CD4-positive, CD25-positive, alpha-beta regulatory T cell (primary cell): ENCODE results near the gene TBX21. TPM values are rescaled to one million over a fixed set of nuclear protein-coding genes. Genes with fewer than 3 reads are reported as not detected.

Source experiments
- ATAC-seq, 2 donors: fragments of 150-1000 bp; cut with Tn5 transposase; one replicate each; pipeline ENCODE4 v1.10.0; 2021; ENCODE audit warnings: low read depth in 2 of 2, moderate number of reproducible peaks in 2 of 2, moderate library complexity in 1 of 2
- DNase-seq, 3 donors: peaks; one replicate each; pipeline versions ENCODE4 v3.0.0 to v3.0.0-alpha.2; 2012 to 2022; ENCODE audit warnings: mixed read lengths in 1 of 3
- H3K27ac ChIP-seq: one replicate; pipeline ENCODE4 v1.7.0; 2013; ENCODE audit warnings: mild to moderate bottlenecking, low read length; ENCODE audit not compliant: insufficient read depth, poor library complexity, severe bottlenecking
- H3K27me3 ChIP-seq: one replicate; pipeline ENCODE4 v1.7.0; 2013; ENCODE audit warnings: low read length; ENCODE audit not compliant: control insufficient read depth, insufficient read depth
- H3K36me3 ChIP-seq: one replicate; pipeline ENCODE4 v1.7.0; 2013; ENCODE audit warnings: mild to moderate bottlenecking, low read length, moderate library complexity; ENCODE audit not compliant: control insufficient read depth, insufficient read depth
- H3K4me1 ChIP-seq: 2 replicates; pipeline ENCODE4 v1.7.0; 2013; ENCODE audit warnings: mild to moderate bottlenecking, low read length; ENCODE audit not compliant: insufficient read depth, control insufficient read depth, poor library complexity, severe bottlenecking
- H3K4me3 ChIP-seq: one replicate; pipeline ENCODE4 v1.7.0; 2013; ENCODE audit warnings: low read depth, mild to moderate bottlenecking, low read length, moderate library complexity
- H3K9me3 ChIP-seq, 2 experiments: 1 replicate in 1 of 2; 2 replicates in 1 of 2; pipeline ENCODE4 v1.7.0; 2013; ENCODE audit warnings: low read length in 2 of 2, mild to moderate bottlenecking in 1 of 2, moderate library complexity in 1 of 2; ENCODE audit not compliant: control insufficient read depth in 2 of 2
- H3K27ac Mint-ChIP-seq, 3 donors: one replicate each; pipeline ENCODE4 v1.8.0; 2020 to 2022; ENCODE audit warnings: mild to moderate bottlenecking in 3 of 3, mixed read lengths in 3 of 3, moderate library complexity in 2 of 3
- H3K27me3 Mint-ChIP-seq: one replicate; pipeline ENCODE4 v1.8.0; 2022; ENCODE audit warnings: mild to moderate bottlenecking, mixed read lengths
- H3K36me3 Mint-ChIP-seq: one replicate; pipeline ENCODE4 v1.8.0; 2020; ENCODE audit warnings: mixed read lengths
- H3K4me1 Mint-ChIP-seq, 4 donors: one replicate each; pipeline ENCODE4 v1.8.0; 2020 to 2022; ENCODE audit warnings: mixed read lengths in 4 of 4, mild to moderate bottlenecking in 1 of 4
- H3K4me3 Mint-ChIP-seq, 4 donors: one replicate each; pipeline ENCODE4 v1.8.0; 2020 to 2022; ENCODE audit warnings: mild to moderate bottlenecking in 4 of 4, mixed read lengths in 4 of 4, moderate library complexity in 3 of 4
- H3K9me3 Mint-ChIP-seq, 7 donors: one replicate each; pipeline ENCODE4 v1.8.0; 2020 to 2022; ENCODE audit warnings: mixed read lengths in 7 of 7, mild to moderate bottlenecking in 3 of 7, moderate library complexity in 2 of 7
- polyA plus RNA-seq, 4 donors: library from polyadenylated mRNA; unstranded; fragments of 300-500 nt; fragmentation: Illumina TruSeq; gene quantifications; one replicate each; pipeline ENCODE4 v1.2.3, GENCODE V29; 2021
- total RNA-seq: library from RNA; stranded (reverse); gene quantifications from one replicate; pipeline ENCODE4 v1.2.3, GENCODE V29; 2022

Gene TBX21
- total and polyA plus RNA-seq, 5 donors from 2014 or later: 3.8 to 15.7 (median 5.6) TPM

GRCh38 chr17:47727704-47728036, 5.4 kb upstream of the TBX21 start:
- peaks cover 0 to 25% (median 2%) of the 10 kb centered on the region in 4 donors for H3K4me1 Mint-ChIP-seq
- no peaks in the 10 kb centered on the region for H3K9me3 Mint-ChIP-seq
- ATAC-seq: no peak
- H3K4me3 Mint-ChIP-seq: no peak overlapping the region
- H3K27ac Mint-ChIP-seq: no peak overlapping the region
- no peak for DNase-seq
- H3K36me3 Mint-ChIP-seq: no peaks in the 10 kb centered on the region
- Histone ChIP-seq H3K27ac (no peak overlapping the region), H3K36me3 (no peaks in the 10 kb centered on the region), H3K4me3 (no peak overlapping the region), H3K4me1 (peaks cover 2% of the 10 kb centered on the region), H3K9me3 (no peaks in the 10 kb centered on the region), H3K27me3 (peaks cover 2% of the 10 kb centered on the region)
- H3K27me3 Mint-ChIP-seq: peaks cover 10% of the 10 kb centered on the region

DNA sequence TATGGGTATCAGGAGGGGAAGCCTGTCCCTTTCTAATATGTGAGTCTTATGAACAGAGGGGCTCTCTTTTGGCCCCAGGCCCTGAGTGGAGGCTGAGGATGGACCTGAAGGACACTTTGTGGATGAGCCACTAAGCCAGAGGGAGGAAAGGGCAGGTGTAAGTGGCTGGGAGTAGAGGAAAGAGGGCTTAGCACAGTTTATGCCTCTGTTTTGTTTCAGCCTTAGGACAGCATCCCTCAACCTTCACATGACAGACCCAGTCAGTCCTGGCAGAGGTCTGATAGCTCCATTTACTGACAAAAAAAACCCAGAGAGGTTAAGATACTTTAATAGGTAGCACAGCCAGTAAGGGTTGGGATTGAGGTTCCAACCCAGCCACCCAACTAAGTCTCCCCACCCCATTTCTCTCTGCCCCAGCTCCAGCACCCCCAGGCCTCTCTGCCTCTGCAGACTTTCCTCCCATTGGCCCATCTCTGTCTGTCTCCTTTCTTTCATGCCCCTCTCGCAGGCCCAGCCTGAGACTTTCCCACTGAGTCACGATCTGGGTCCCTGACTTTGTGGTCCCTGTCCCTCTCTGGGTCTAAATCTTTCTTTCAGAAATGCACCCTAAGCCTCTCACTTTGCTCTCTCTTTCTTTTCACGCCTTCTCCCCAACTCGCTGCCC, 4.7 kb upstream of the TBX21 start:
- peaks cover 0 to 29% (median 0%) of the 10 kb centered on the region in 4 donors for H3K4me1 Mint-ChIP-seq
- Histone ChIP-seq H3K27ac (no peak overlapping the region), H3K27me3 (peaks cover 2% of the 10 kb centered on the region), H3K4me1 (peaks cover 6% of the 10 kb centered on the region), H3K9me3 (no peaks in the 10 kb centered on the region), H3K4me3 (no peak overlapping the region), H3K36me3 (no peaks in the 10 kb centered on the region)
- peaks cover 6% of the 10 kb centered on the region for H3K27me3 Mint-ChIP-seq
- no peaks in the 10 kb centered on the region for H3K36me3 Mint-ChIP-seq
- no peak overlapping the region for H3K4me3 Mint-ChIP-seq
- no peaks in the 10 kb centered on the region for H3K9me3 Mint-ChIP-seq
- ATAC-seq: no peak
- no peak for DNase-seq
- no peak overlapping the region for H3K27ac Mint-ChIP-seq

GRCh38 chr17:47729476-47729875, 3.6 kb upstream of the TBX21 start:
- Histone ChIP-seq H3K36me3 (no peaks in the 10 kb centered on the region), H3K27me3 (peaks cover 2% of the 10 kb centered on the region), H3K4me1 (peaks cover 12% of the 10 kb centered on the region), H3K9me3 (no peaks in the 10 kb centered on the region), H3K4me3 (no peak overlapping the region), H3K27ac (no peak overlapping the region)
- Mint-ChIP-seq H3K4me1 (peaks cover 0 to 33% (median 0%) of the 10 kb centered on the region in 4 donors), H3K9me3 (no peaks in the 10 kb centered on the region), H3K4me3 (peak overlapping the region in 1 of 4 donors; percentile 21), H3K36me3 (no peaks in the 10 kb centered on the region), H3K27ac (no peak overlapping the region), H3K27me3 (peaks cover 6% of the 10 kb centered on the region)
- no peak for ATAC-seq
- no peak for DNase-seq

- H3K4me1 Mint-ChIP-seq: peaks cover 0 to 41% (median under 1%) of the 10 kb centered on the region in 4 donors
These were observed 2.4 kb upstream of the TBX21 start for GRCh38 chr17:47730681-47731080.

GRCh38 chr17:47731396-47731795, 1.6 kb upstream of the TBX21 start:
- H3K36me3 Mint-ChIP-seq: no peaks in the 10 kb centered on the region
- ATAC-seq (no peak), DNase-seq (no peak)
- peaks cover 2% of the 10 kb centered on the region for H3K27me3 ChIP-seq
- H3K4me3 Mint-ChIP-seq: peak overlapping the region in 1 of 4 donors; percentile 90
- no peak overlapping the region for H3K27ac ChIP-seq
- H3K9me3 ChIP-seq: no peaks in the 10 kb centered on the region
- H3K4me3 ChIP-seq: no peak overlapping the region
- H3K9me3 Mint-ChIP-seq: no peaks in the 10 kb centered on the region
- no peak overlapping the region for H3K27ac Mint-ChIP-seq
- peaks cover 27% of the 10 kb centered on the region for H3K4me1 ChIP-seq
- H3K36me3 ChIP-seq: no peaks in the 10 kb centered on the region
- peaks cover 10% of the 10 kb centered on the region for H3K27me3 Mint-ChIP-seq
- H3K4me1 Mint-ChIP-seq: peaks cover 2 to 45% (median 5%) of the 10 kb centered on the region in 4 donors

More at GRCh38 chr17:47730681-47731080, 2.4 kb upstream of the TBX21 start:
- Mint-ChIP-seq H3K4me3 (no peak overlapping the region), H3K27ac (peak overlapping the region in 1 of 3 donors; percentile 79), H3K9me3 (no peaks in the 10 kb centered on the region), H3K27me3 (peaks cover 10% of the 10 kb centered on the region), H3K36me3 (no peaks in the 10 kb centered on the region)
- DNase-seq (no peak), ATAC-seq (no peak)
- peaks cover 23% of the 10 kb centered on the region for H3K4me1 ChIP-seq
- no peaks in the 10 kb centered on the region for H3K36me3 ChIP-seq
- no peak overlapping the region for H3K27ac ChIP-seq
- peaks cover 2% of the 10 kb centered on the region for H3K27me3 ChIP-seq
- no peaks in the 10 kb centered on the region for H3K9me3 ChIP-seq
- no peak overlapping the region for H3K4me3 ChIP-seq

- Histone ChIP-seq H3K36me3 (no peaks in the 10 kb centered on the region), H3K27me3 (peaks cover 2% of the 10 kb centered on the region), H3K4me3 (no peak overlapping the region), H3K9me3 (no peaks in the 10 kb centered on the region), H3K27ac (peak overlapping the region; percentile 69), H3K4me1 (peaks cover 32% of the 10 kb centered on the region)
- ATAC-seq: no peak
- Mint-ChIP-seq H3K9me3 (no peaks in the 10 kb centered on the region), H3K36me3 (no peaks in the 10 kb centered on the region), H3K4me1 (peaks cover 5 to 45% (median 6%) of the 10 kb centered on the region in 4 donors), H3K4me3 (peak overlapping the region; percentile 76 to 90 (median 84)), H3K27ac (peak overlapping the region in 1 of 3 donors; percentile 78), H3K27me3 (peaks cover 10% of the 10 kb centered on the region)
- DNase-seq: no peak
These were observed 513 bp upstream of the TBX21 start for GRCh38 chr17:47732399-47733046.

DNA sequence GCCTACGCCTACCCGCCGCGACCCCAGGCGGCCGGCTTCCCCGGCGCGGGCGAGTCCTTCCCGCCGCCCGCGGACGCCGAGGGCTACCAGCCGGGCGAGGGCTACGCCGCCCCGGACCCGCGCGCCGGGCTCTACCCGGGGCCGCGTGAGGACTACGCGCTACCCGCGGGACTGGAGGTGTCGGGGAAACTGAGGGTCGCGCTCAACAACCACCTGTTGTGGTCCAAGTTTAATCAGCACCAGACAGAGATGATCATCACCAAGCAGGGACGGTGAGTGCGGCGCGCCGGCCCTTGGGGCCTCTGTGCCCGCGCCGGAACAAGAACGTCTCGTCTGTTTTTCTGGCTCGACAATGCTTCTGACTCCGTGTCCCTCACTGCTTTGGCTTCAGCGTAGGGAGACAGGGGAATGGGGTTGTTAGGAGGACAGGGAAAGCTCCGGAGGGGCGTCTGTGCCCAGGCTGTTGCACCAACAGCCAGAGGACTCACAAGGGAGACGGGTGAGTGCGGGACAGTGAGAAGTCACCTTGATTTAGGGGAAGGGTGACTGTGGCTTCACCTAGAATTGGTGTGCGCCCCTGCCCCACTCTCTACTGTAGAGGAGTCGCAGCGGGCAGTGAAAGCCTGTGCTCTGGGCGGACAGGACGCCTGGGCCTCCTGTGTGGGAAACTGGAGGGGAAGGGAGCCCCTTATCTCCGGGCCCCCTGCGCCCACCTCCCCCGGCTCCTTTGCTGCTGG, 806 bp downstream of the TBX21 start:
- Histone ChIP-seq H3K4me1 (peaks cover 32% of the 10 kb centered on the region), H3K4me3 (peak overlapping the region; percentile 69), H3K36me3 (no peaks in the 10 kb centered on the region), H3K27ac (peak overlapping the region; percentile 69), H3K9me3 (no peaks in the 10 kb centered on the region), H3K27me3 (peaks cover 2% of the 10 kb centered on the region)
- Mint-ChIP-seq H3K9me3 (no peaks in the 10 kb centered on the region), H3K4me3 (peak overlapping the region; percentile 95 to 100 (median 98)), H3K36me3 (no peaks in the 10 kb centered on the region), H3K4me1 (peaks cover 5 to 49% (median 6%) of the 10 kb centered on the region in 4 donors), H3K27ac (peak overlapping the region; percentile 48 to 88 (median 88)), H3K27me3 (peaks cover 10% of the 10 kb centered on the region)
- ATAC-seq (peak in 1 of 2 donors; percentile 4), DNase-seq (peak; percentile 0 to 57 (median 18))
